ENCODE measurements around the gene NUDT4.
"Not testable (repeated sequence)": the region's sequence is repeated elsewhere in the genome, so short reads cannot be mapped to it uniquely, and the experiment has no call there.

NUDT4 gene

DNA sequence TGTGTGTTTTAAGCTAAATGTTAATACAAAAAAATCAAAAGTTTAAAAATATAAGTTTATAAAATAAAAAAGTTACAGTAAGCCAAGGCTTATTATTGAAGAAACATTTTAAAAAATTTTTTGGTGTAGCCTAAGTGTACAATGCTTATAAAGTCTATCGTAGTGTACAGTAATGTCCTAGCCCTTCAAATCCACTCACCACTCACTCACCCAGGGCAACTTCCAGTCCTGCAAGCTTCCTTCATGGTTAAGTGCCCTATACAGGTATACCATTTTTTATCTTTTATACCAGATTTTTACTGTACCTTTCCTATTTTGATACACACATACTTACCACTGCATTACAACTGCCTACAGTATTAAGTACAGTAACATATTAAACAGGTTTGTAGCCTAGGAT, 52.1 kb downstream of the NUDT4 start:
- no peak for DNase-seq

DNA sequence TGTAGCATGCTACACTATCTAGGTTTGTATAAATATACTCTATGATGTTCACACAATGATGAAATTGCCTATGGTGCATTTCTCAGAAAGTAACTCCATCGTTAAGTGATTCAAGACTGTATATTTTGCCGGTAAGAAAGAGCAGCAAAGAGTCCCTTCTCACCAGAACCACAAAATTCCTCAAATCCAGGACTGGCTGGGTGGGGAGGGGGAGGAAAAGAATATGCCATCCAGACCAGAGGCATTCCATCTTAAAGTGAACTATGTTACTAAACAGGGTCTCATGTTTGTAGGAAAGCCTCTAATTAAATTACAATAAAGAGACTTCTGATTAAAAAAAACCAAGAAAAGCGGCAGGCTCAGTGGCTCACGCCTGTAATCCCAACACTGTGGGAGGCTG, 52.6 kb downstream of the NUDT4 start:
- DNase-seq: no peak

DNA sequence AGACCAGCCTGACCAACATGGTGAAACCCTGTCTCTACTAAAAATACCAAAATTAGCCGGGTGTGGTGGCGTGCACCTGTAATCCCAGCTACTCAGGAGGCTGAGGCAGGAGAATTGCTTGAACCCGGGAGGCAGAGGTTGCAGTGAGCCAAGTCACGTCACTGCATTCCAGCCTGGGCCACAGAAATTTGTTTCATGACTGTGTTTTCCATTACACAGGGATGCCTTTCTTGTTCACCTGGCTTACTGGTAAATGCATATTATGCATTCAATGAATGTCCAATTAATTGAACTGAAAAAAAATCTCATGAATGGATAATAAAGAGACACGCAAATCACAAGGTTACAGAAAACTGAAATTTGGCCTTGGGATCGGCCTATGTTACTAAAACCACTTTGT, 54.3 kb downstream of the NUDT4 start:
- not testable (repeated sequence) for DNase-seq

DNA sequence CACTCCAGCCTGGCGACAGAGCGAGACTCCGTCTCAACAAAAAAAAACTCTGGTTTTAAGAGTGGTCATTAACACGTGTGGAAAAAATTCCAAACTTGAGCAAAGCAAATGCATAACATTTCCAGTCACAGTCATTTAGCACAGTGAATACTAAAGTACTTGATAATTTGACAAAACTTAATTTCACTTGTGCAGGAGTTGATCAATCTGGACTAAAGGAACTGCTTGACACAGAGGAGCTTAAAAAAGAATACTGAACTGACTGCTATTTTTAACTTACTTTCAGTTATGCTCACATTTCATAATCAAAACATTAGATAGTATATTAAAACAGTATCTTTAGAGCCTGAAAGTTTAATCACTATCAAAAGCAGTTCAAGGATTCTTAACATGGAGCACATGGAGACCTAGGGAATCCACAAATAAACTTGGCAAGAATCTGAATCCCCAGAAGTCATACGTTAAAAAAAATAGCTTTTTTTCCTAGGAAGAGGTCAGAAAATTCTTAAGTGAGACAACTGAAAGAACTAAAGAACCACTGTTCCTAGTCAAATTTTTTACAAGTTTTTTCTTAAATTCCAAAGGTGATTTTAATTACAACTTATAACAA, 56.6 kb downstream of the NUDT4 start:
- no peak for DNase-seq

DNA sequence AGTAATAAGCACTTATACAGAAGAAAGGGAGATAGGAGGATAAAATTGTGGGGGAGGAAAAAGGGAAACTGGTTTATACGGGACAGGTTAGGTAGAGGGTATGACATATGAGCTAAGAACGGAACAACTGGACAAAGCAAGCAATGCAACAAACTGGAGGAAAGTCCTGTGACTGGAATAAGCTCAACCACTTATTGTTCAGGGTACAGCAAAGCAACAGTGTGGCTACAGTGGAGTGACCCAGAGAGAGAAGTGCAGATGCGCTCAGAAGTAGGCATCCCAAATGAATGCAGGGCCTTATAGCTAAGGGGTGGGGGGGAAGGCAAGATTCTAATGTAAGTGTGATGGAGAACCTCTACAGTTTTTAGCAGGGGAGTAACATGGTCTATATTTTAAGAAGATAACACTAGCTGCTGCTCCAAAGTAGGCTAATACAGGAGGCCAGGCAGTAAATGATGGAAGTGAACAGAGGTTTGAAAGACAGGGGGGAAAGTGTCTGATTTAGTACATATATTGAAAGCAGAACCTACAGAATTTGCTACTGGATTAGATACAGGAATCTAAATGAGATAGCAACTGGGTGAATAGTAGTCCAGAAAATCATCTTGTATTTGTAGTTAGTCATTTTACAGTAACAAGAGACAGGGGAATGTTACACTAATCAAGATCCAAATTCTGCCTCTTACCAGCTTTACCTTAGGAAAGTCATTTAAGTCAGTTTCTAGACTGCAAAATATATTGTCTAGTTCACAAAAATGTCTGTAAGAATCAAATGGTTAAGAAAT, 60.7 kb downstream of the NUDT4 start:
- DNase-seq: no peak

DNA sequence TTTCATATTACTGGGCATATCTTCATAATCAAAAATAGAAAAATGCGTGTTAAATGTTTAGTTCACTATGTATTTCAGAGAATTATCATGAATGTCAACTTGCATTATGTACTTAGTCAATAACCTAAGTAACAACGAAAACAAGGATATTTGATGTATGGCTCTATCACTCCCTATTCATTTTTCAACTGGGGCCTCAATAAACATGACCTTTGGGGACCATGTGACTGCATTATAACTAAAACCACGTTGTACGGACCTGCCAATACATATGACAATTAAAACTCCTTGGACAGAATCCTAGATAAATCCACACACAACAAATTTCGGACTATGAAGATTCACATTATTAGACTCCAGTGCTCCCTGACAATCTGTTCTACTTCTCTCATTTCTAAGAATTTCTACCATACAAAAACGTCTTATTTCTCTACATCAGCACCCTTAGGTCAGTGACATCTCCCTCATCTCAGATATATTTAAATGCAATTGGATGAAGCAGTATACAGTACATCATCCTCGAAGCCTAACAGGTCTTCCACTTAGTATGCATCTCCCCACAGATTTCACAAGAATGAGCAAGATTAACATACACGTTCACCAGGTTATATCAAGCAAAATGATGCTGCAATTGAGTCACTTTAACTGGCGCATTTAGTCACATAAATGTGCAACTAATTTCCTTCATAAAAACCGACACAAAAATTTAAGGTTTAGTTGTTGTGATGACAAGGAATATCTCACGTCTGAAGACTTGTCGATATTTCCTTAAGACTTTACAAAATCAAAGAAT, 62.5 kb downstream of the NUDT4 start:
- no peak for DNase-seq

DNA sequence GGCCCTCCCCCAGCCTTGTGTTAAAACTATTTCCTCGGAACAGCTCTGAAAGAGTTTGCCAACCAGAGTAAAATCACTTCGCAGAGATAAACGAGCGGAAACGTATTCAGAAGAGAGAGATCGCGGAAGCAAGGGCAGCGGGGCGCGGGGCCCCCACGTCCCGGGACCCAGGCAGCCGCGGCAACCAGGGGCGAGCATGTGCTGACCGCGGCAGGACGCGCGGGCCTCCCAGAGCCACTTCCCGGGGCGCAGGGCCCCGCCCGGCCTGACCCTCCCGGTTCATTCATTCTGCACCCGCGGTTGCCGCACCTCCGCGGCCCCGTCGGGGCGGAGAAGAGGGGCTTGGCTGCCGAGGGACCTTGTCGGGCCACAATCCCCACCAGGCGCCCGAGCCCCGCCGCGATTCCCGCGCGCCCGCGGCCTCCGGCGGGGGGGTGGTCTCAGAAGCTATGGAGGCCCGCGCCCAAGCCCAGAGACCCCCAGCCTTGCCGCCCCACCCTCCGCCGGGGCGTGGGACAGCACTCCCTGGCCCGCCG, 63.4 kb downstream of the NUDT4 start:
- DNase-seq: peak; percentile 18 to 73 (median 42)

DNA sequence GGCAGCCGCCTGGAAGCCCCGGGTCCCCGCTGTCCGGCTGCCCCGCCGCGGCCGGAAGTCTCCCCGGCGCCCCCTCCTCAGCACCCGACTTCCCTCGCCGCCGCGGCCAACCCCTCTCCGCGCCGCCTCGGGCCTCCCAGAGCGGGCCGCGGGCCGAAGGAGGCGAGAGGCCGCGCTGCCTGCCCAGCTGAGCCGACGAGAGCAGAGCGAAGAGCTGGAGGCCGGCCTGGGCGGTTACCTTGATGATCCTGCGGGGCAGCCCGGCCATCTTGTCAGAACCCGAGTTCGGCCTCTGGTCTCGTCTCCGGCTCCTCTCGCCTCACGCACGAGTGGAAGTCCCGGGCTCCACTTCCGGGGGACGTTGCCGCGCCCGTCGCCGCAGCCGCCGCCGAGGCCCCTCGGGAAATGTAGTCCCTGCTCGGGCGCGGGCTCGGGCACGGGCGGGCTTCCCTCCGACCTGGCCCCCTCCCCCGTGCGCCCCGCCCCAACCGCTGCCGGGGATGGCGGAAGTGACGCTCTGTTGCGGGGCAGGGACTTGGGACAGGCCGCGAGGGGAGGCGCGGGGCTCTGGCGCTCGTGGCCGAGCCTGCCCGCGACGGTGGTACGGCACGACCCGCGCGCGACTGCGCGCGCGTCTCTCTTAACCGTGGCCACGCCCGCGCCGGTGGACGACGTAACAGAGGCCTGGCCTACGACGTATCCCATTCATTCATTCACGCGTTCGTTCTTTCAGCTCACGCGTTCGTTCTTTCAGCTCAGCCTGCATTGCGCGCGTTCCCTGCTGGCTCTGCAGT, 64.1 kb downstream of the NUDT4 start, which contains the start of gene UBE2N:
UBE2N (minus strand) TSS at position 331 of the 794 bp plus-strand sequence; CDS start at position 268, 63 bp downstream.
- DNase-seq: peak; percentile 94 to 97 (median 95)

DNA sequence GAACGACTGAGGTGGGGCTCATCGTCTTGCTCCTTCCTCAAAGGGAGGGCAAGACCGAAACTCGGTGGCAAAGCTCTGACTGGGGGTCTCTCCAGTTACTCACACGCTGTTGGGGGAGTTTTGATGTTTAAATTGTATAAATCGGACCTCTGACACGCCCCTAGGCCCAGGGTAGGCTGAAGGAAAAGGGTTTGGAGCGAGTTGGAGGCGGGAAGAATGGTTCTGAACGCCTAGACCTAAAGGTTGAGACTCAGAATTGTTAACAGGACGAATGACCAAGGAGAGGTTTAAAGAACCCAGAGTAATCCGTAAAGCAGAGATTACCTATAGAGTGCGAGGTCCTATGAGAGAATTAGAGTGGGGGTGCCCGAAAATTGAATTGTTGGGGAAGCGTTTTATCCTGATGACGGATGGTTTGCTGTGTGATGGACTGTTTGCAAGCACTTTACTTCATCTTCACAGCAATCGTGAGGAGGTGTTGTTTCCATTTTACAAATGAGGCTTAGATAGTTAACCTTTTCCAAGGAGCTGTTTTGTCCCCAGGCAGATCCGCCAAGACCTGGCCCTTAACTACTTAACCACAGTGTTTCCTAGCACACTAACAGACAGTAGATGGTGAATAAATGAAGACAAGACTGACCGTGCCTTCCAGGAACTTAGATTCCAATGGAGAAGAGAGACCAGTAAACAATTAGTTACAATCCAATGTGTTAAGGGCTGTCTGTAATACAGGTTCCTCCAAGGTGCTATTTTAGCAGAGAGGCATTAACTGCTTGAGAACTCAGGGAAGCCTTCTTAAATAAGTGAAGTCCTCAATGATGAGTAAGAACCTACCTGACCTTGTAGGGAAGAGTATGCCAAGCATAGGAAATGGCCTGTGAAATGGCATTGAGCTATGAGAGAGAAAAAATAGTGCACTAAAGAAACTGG, 65.0 kb downstream of the NUDT4 start:
- DNase-seq: no peak

DNA sequence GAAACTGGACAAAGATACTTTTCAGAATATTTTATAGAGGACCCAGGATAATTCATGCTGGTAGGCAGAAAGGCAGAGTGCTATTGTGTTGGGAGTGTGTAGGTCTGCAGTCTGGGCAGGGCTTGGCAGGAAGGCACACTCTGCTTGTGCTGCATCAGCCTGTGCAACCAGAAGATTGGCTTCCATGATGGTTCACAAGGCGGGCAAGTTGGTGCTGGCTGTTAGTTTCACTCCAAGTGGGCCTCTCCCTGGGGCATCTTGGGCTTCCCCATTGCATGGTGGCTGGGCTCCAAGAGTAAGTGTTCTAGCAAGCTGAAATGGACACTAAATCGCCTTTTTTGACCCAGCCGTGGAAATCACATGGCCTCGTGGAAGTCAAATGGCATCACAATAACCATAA, 65.9 kb downstream of the NUDT4 start:
- no peak for DNase-seq

DNA sequence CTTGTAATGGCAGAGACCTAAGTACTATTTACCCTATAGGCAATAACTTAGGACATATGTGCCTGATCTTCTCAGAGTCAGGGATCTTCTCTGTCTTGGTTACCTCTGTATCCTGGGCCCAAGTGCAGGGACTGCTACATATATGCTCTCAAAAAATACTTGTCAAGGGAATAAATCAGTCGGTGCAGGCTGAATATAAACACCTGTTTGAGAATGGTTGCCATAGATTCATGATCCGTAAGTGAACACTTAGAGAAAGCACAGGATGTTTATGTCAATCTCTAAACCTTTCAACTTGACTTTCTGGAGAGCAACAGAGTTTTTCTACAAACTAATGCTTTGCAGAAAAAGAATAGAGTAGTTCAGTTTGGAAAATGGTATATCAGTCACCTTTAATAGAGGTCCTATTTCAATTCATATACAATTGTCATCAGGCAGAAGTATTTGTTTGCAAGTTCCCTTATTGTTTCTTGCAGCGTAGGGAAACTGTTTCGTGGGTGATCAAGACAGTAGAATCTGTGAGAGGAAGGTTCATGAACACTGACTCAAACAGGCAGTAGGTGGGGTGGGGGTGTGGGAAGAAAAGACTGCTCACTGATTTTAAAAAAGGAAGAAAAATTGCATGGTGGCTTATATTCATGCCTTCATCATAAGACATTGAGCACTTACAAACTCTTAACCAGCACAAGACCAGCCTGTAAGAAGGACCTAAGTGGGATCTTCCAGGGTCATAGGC, 70.0 kb downstream of the NUDT4 start:
- peak in 4 of 6 experiments; percentile 5 to 87 (median 81) for DNase-seq

DNA sequence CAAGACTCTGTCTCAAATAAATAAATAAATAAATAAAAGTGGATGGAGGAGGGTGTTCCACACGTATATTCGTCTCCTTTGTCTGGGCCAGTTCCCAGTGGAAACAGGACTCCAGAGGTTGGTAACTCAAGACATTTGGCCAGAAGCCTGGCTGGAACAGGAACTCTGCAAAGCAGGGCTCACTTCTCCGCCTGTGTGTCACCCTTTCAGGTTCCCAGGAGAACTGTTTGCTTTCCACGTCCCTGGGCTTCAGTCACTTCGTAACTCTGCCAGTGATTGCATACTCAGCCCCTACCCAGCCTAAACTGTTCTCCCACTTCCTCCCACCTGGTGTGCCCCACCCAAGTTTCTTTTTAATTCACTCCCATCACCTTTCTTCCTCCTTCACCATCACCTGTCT, 71.1 kb downstream of the NUDT4 start:
- DNase-seq: peak in 1 of 6 experiments; percentile 30

DNA sequence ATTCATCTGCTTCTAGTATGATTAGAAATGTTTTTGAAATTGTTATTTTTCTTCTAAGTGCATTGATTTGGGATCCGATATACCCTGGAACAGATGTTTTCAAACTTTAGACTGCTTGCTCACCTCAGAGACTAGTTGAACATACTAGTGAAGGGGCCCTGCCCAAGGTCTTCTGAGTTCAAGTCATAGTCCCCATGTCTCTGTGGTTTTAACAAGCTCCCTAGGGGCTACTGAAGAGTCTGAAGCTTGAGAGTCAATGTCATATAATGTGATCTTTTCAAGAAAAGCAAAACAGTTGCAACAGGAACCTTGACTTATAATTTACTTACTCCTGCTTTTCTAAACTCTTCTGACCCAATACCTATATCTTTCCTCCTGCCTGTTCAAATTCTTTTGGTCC, 71.6 kb downstream of the NUDT4 start:
- peak in 1 of 6 experiments; percentile 30 for DNase-seq

DNA sequence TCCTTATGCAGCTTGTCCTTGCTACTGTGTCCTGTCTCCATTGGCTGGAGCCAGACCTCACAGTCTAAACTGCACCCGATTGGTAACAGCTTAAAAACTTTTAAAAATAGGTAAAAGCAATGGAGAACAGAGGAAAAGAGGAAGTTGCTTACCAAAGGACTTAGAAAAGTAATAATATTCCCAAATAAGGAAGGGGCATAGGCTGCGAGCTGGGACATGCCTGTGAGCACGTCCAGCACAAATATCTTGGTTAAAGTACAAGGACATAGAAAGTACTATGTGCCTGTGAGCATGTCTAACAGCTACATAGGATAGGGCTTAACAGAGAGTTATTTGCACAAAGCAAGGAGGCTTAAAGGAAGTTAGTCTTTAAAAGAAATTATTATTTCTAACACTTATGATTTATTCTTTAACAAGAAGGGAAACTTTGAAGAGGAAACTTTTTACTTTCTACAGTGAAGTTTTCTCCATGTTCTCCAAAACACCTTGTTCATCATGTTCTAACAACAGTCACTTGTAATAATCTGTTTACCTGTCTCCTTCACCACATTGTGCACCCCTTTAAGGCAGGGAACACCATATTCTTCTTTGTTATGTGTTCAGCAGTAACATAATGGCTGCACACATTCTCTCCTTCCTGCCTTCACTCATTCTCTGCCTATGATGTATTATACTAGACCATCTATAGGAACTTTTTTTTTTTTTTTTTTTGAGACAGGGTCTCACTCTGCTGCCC, 73.9 kb downstream of the NUDT4 start:
- DNase-seq: no peak

DNA sequence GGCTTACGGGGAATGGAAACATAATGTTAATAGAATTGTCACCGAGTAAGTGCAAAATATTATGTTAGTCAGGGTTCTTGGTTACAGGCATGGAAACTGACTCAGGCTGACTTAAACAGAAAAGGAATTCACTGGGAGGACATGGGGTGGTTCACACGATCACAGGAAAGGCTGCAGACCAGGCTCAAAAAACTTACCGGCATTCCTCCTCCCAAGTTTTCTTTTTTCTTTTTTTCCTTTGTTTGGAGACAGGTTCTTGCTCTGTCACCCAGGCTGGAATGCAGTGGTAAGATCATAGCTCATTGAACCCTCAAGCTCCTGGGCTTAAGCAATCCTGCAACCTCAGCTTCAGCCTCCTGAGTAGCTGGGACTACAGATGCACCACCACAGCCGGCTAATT, 75.9 kb downstream of the NUDT4 start:
- no peak for DNase-seq

DNA sequence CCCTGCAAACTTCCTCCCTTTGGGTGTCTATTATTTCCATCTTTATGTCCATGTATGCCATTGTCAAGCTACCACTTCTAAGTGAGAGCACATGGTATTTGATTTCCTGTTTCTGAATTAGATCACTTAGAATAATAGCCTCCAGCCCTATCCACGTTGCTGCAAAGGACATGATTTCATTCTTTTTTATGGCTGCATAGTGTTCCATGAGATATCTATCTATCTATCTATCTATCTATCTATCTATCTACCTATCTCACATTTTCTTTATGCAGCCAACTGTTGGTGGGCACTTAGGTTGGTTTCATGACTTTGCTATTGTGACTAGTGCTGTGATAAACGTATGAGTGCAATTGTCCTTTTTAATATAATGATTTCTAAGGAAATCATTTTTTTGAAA, 78.4 kb downstream of the NUDT4 start:
- no peak for DNase-seq

All from stimulated activated naive CD4-positive, alpha-beta T cell (primary cell).